Neural cell (in vitro differentiated cells): Measurements from ENCODE around the gene CLEC18A. TPM values are rescaled to one million over a fixed set of nuclear protein-coding genes. Genes with fewer than 3 reads are reported as not detected.
A peak's percentile ranks its signal among the peaks of the same experiment; 100 is the strongest.

Experiments
- H2AFZ ChIP-seq: fragments of 200-600, 300-800 bp; sonication (generic), shearing (Covaris generic); 2 replicates; pipeline ENCODE4 v1.6.0; 2014; ENCODE audit warnings: low read depth, mild to moderate bottlenecking, antibody characterized with exemption, low read length, moderate library complexity
- H3F3A ChIP-seq: fragments of 200-600 bp; shearing (Covaris generic); 2 replicates; pipeline ENCODE4 v1.6.1; 2016; ENCODE audit warnings: mild to moderate bottlenecking, moderate library complexity, mixed read lengths, antibody characterized with exemption, low read length; ENCODE audit not compliant: insufficient read depth, poor library complexity, severe bottlenecking
- H3K27ac ChIP-seq: fragments of 200-600, 300-800 bp; sonication (generic), shearing (Covaris generic); 2 replicates; pipeline ENCODE4 v1.5.1; 2014; ENCODE audit warnings: mild to moderate bottlenecking, low read length, moderate library complexity
- H3K27me3 ChIP-seq: fragments of 300-800, 200-600 bp; sonication (generic), shearing (Covaris generic); 2 replicates; pipeline ENCODE4 v1.6.0; 2014; ENCODE audit warnings: mild to moderate bottlenecking, low read depth, low read length, moderate library complexity; ENCODE audit not compliant: insufficient read depth
- H3K36me3 ChIP-seq: fragments of 300-800, 200-600 bp; sonication (generic), shearing (Covaris generic); 2 replicates; pipeline ENCODE4 v1.5.1; 2014; ENCODE audit warnings: mild to moderate bottlenecking, antibody characterized with exemption, low read length, moderate library complexity; ENCODE audit not compliant: insufficient read depth
- H3K4me2 ChIP-seq: fragments of 300-800, 200-600 bp; sonication (generic), shearing (Covaris generic); 2 replicates; pipeline ENCODE4 v1.6.0; 2014; ENCODE audit warnings: mild to moderate bottlenecking, low read length
- H3K4me3 ChIP-seq: fragments of 300-800, 200-600 bp; sonication (generic), shearing (Covaris generic); 2 replicates; pipeline ENCODE4 v1.5.1; 2014; ENCODE audit warnings: mild to moderate bottlenecking, low read length, moderate library complexity
- H3K79me2 ChIP-seq: fragments of 200-600 bp; shearing (Covaris generic); replicated peaks from 2 replicates; pipeline ENCODE4 v1.6.0; 2014; ENCODE audit warnings: mild to moderate bottlenecking, low read length, moderate library complexity; ENCODE audit not compliant: insufficient read depth
- H3K9ac ChIP-seq: fragments of 300-800, 200-600 bp; sonication (generic), shearing (Covaris generic); 2 replicates; pipeline ENCODE4 v1.6.1; 2016; ENCODE audit warnings: mild to moderate bottlenecking, low read length, mixed read lengths
- H3K9me2 ChIP-seq: fragments of 200-600 bp; shearing (Covaris generic); 2 replicates; pipeline ENCODE4 v1.6.1; 2016; ENCODE audit warnings: mild to moderate bottlenecking, low read length, mixed read lengths; ENCODE audit not compliant: insufficient read depth
- H3K9me3 ChIP-seq: fragments of 200-600, 300-800 bp; sonication (generic), shearing (Covaris generic); 2 replicates; pipeline ENCODE4 v1.6.1; 2016; ENCODE audit warnings: mild to moderate bottlenecking, mixed run types, low read length, moderate library complexity, mixed read lengths
- H4K20me1 ChIP-seq: fragments of 200-600 bp; shearing (Covaris generic); 2 replicates; pipeline ENCODE4 v1.6.1; 2016; ENCODE audit warnings: mild to moderate bottlenecking, mixed run types; ENCODE audit not compliant: insufficient read depth
- EP300 ChIP-seq: fragments of 450-650 bp; conservative IDR thresholded peaks from 2 replicates; pipeline ENCODE4 v1.6.1; 2014; ENCODE audit warnings: antibody characterized with exemption, mild to moderate bottlenecking, moderate library complexity; ENCODE audit not compliant: poor library complexity, severe bottlenecking
- EZH2 ChIP-seq: fragments of 200-600, 300-800 bp; shearing (Covaris generic), sonication (generic); IDR thresholded peaks from 2 replicates; pipeline ENCODE4 v1.6.1; 2014; ENCODE audit warnings: antibody characterized with exemption, low read length, borderline replicate concordance, mild to moderate bottlenecking; ENCODE audit not compliant: insufficient read depth, poor library complexity, severe bottlenecking
- MXI1 ChIP-seq: fragments of 450-650 bp; conservative IDR thresholded peaks from 2 replicates; pipeline ENCODE4 v1.6.1; 2014; ENCODE audit warnings: antibody characterized with exemption, mild to moderate bottlenecking; ENCODE audit not compliant: poor library complexity, severe bottlenecking
- POLR2AphosphoS5 ChIP-seq: IDR thresholded peaks from 2 replicates; pipeline ENCODE4 v1.6.1; 2012
- RAD21 ChIP-seq: fragments of 450-650 bp; conservative IDR thresholded peaks from 2 replicates; pipeline ENCODE4 v1.6.1; 2014; ENCODE audit warnings: antibody characterized with exemption, mild to moderate bottlenecking, moderate library complexity
- SMC3 ChIP-seq: fragments of 450-650 bp; conservative IDR thresholded peaks from 2 replicates; pipeline ENCODE4 v1.6.1; 2014; ENCODE audit warnings: antibody characterized with exemption, mild to moderate bottlenecking, moderate library complexity; ENCODE audit not compliant: poor library complexity
- TAF1 ChIP-seq: IDR thresholded peaks from 2 replicates; pipeline ENCODE4 v1.6.1; 2012; ENCODE audit warnings: low read depth
- polyA plus RNA-seq: library from polyadenylated mRNA; depleted of rRNA; stranded (reverse); fragments of >200 nt; gene quantifications from 2 replicates; pipeline ENCODE4 v1.2.3, GENCODE V29; 2014
- TF ChIP-seq, protein P1 (sequence below): IDR thresholded peaks from 2 replicates; pipeline ENCODE4 v1.6.1; 2012; ENCODE audit warnings: borderline replicate concordance

The CLEC18A gene
- polyA plus RNA-seq, 1 donor from 2014 or later = 2.0 TPM

GRCh38 chr16:69936252-69936651, 14.9 kb upstream of the CLEC18A start:
- Histone ChIP-seq H3K4me2 (no peak overlapping the region), H3K4me3 (no peak overlapping the region), H3K36me3 (no peaks in the 10 kb centered on the region), H3K79me2 (no peaks in the 10 kb centered on the region), H2AFZ (no peak overlapping the region), H3K9ac (no peak overlapping the region), H3K27me3 (no peaks in the 10 kb centered on the region), H3K27ac (no peak overlapping the region), H3K9me3 (no peaks in the 10 kb centered on the region), H3K9me2 (no peaks in the 10 kb centered on the region), H4K20me1 (no peaks in the 10 kb centered on the region), H3F3A (no peaks in the 10 kb centered on the region)
- TF ChIP-seq SMC3 = no peak
- no peak for TF ChIP-seq EZH2
- TF ChIP-seq MXI1 = no peak
- TF ChIP-seq POLR2AphosphoS5 = no peak
- TF ChIP-seq TAF1 = no peak
- TF ChIP-seq EP300 = no peak
- TF ChIP-seq RAD21 = no peak
- TF ChIP-seq, protein P1, sequence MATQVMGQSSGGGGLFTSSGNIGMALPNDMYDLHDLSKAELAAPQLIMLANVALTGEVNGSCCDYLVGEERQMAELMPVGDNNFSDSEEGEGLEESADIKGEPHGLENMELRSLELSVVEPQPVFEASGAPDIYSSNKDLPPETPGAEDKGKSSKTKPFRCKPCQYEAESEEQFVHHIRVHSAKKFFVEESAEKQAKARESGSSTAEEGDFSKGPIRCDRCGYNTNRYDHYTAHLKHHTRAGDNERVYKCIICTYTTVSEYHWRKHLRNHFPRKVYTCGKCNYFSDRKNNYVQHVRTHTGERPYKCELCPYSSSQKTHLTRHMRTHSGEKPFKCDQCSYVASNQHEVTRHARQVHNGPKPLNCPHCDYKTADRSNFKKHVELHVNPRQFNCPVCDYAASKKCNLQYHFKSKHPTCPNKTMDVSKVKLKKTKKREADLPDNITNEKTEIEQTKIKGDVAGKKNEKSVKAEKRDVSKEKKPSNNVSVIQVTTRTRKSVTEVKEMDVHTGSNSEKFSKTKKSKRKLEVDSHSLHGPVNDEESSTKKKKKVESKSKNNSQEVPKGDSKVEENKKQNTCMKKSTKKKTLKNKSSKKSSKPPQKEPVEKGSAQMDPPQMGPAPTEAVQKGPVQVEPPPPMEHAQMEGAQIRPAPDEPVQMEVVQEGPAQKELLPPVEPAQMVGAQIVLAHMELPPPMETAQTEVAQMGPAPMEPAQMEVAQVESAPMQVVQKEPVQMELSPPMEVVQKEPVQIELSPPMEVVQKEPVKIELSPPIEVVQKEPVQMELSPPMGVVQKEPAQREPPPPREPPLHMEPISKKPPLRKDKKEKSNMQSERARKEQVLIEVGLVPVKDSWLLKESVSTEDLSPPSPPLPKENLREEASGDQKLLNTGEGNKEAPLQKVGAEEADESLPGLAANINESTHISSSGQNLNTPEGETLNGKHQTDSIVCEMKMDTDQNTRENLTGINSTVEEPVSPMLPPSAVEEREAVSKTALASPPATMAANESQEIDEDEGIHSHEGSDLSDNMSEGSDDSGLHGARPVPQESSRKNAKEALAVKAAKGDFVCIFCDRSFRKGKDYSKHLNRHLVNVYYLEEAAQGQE = no peak

GRCh38 chr16:69936751-69937211, 14.4 kb upstream of the CLEC18A start:
- Histone ChIP-seq H3K9me2 (no peaks in the 10 kb centered on the region), H3K36me3 (no peaks in the 10 kb centered on the region), H3K4me2 (no peak overlapping the region), H4K20me1 (no peaks in the 10 kb centered on the region), H3F3A (no peaks in the 10 kb centered on the region), H3K4me3 (no peak overlapping the region), H2AFZ (no peak overlapping the region), H3K9me3 (no peaks in the 10 kb centered on the region), H3K27me3 (no peaks in the 10 kb centered on the region), H3K27ac (no peak overlapping the region), H3K9ac (no peak overlapping the region), H3K79me2 (no peaks in the 10 kb centered on the region)
- TF ChIP-seq SMC3 = no peak

- Histone ChIP-seq H3K36me3 (no peaks in the 10 kb centered on the region), H3K9ac (no peak overlapping the region)
- no peak for TF ChIP-seq POLR2AphosphoS5
- TF ChIP-seq SMC3 = no peak
- TF ChIP-seq RAD21 = peak; percentile 20
Measured at GRCh38 chr16:69937465-69937951, 13.6 kb upstream of the CLEC18A start.

More at GRCh38 chr16:69937465-69937951, 13.6 kb upstream of the CLEC18A start:
- Histone ChIP-seq H3K27ac (no peak overlapping the region), H3K4me2 (no peak overlapping the region), H3K9me3 (no peaks in the 10 kb centered on the region), H3K79me2 (no peaks in the 10 kb centered on the region), H3K27me3 (no peaks in the 10 kb centered on the region), H3F3A (no peaks in the 10 kb centered on the region), H2AFZ (no peak overlapping the region), H3K4me3 (no peak overlapping the region), H3K9me2 (no peaks in the 10 kb centered on the region), H4K20me1 (no peaks in the 10 kb centered on the region)
